ENCODE results near the gene RASGRF1. TPM values are rescaled to one million over a fixed set of nuclear protein-coding genes. Genes with fewer than 3 reads are reported as not detected.

Gene RASGRF1
- total RNA-seq, 2 experiments from 2014 or later = not detected

DNA sequence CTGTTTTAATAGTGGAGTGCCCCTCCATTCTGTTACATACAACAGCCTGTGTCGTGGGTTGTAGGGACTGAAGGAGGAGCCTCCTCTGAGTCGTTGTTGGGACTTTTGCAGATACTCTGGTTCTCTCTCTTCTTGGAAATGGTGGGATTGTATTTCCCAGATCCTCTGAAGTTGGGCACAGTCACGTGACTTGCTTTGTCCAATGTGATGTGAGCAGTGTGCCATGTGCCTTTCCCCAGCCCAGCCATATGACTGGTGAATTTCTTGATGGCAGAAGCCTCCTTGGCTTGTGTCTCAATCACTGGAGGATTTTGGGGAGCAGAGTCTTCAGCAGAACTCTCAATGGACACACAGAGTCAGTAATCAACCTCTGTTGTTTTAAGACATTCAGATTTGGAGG lies 36.2 kb downstream of the RASGRF1 start:
- no peaks in the 10 kb centered on the region for H3K4me1 Mint-ChIP-seq
- peaks cover 4% of the 10 kb centered on the region for H3K27me3 Mint-ChIP-seq
- no peaks in the 10 kb centered on the region for H3K36me3 Mint-ChIP-seq (ENCODE audit: low read depth)
- no peaks in the 10 kb centered on the region for H3K9me3 Mint-ChIP-seq
- H3K27ac Mint-ChIP-seq = no peak overlapping the region
- ChIA-PET CTCF (no interaction called here), POLR2A (no interaction called here)
- H3K4me3 Mint-ChIP-seq = no peak overlapping the region
- no peak for DNase-seq

DNA sequence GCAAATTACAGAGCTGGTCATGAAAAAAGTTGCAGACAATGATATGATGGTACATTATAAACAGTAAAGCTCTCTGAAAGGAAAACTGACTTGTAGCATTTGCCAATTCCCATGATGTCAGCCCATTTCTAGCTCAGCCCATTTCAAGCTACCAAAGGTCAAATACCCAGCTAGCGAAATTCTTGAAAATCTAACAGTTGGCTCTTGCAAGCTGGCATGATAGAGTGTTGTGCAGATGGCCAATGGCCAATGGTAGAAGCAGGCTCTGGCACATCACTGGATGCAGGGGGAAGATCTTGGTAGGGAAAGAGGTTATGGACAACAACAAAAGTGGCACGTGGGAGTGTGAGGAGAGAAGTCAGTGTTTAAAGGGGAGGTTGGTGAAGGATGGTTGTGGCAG lies 36.7 kb downstream of the RASGRF1 start:
- Mint-ChIP-seq H3K4me3 (no peak overlapping the region), H3K36me3 (ENCODE audit: low read depth) (no peaks in the 10 kb centered on the region), H3K27ac (no peak overlapping the region), H3K27me3 (peaks cover 4% of the 10 kb centered on the region), H3K4me1 (no peaks in the 10 kb centered on the region), H3K9me3 (no peaks in the 10 kb centered on the region)
- ChIA-PET POLR2A (no interaction called here), CTCF (no interaction called here)
- DNase-seq = no peak

DNA sequence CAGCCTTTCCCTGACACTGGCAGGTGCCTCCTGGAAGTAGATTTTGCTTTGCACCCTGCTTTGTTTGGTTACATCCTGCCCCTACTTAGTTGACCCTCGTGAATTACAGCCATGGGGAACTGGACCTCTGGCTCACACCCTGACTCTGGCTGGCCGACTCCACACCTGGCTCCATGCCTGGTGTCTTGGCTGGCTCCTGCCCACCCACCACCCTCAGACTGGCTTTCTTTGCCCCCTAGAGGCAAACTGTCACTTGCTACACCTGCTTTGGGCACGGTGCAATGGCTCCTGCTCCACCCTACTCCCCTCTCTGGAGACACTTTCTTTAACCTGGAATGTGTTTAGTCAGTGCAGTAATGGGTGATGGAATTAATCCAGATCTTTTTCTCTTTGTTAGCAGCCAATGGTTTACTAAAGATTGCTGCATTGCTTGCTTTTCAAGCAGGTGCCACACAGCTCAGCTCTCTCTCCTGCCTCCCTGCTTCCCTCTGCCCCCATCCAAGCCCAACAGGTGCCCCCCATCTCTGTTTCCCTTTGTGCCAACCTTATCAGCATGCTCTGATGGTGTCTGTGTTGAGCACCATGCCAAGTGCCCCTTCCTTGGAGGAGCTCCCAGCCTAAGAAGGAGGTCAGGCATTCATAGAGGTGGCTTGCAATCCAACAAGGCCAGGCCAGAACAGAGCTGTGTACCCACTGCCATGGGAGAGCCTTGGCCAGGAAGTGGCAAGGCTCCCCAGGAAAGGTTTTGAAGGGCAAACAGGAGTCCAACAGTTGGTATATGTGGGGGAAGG lies 38.4 kb downstream of the RASGRF1 start:
- ChIA-PET POLR2A (no interaction called here), CTCF (no interaction called here)
- DNase-seq = no peak
- no peaks in the 10 kb centered on the region for H3K4me1 Mint-ChIP-seq
- H3K36me3 Mint-ChIP-seq (ENCODE audit: low read depth) = no peaks in the 10 kb centered on the region
- no peak overlapping the region for H3K4me3 Mint-ChIP-seq
- no peak overlapping the region for H3K27ac Mint-ChIP-seq
- H3K9me3 Mint-ChIP-seq = no peaks in the 10 kb centered on the region
- H3K27me3 Mint-ChIP-seq = peaks cover 4% of the 10 kb centered on the region

DNA sequence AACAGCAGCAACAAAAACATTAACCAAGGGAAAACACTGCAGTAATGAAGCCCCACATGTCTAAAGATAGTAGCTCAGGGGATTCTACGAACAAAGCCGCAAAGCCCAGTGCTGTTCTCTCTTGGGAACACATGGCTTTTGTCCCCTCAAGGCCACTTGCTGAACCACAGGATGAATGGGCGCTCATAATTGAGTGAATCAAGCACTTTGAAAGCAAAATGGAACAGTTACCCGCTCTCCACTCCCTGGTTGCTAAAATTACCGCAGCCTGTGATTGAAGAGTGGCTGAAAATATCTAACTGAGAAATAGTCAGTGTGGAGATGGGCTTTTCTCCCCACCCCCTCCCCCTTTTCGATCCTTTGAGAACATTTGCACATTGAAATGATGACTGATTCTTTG lies 39.6 kb downstream of the RASGRF1 start:
- POLR2A ChIA-PET = no interaction called here
- Mint-ChIP-seq H3K4me3 (no peak overlapping the region), H3K9me3 (no peaks in the 10 kb centered on the region)

DNA sequence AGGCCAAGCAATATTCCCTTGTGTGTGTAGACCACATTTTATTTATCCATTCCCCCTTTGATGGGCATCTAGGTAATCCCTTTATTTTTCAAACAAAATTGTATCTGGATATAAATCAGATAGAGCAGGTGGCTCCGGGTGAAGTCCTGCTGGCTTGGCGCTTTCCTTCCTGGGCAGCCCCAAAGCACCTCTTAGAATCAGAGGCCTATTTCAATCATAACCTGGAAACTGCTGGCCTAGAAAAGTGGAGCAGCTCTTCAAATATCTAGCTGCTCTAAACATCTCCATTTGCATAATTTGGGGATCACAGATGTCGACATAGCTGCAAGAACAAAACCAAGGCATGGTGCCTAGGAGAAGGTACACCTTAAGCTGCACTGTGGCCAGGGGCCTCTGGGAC lies 40.2 kb downstream of the RASGRF1 start:
- Mint-ChIP-seq H3K9me3 (no peaks in the 10 kb centered on the region), H3K4me3 (no peak overlapping the region), H3K36me3 (ENCODE audit: low read depth) (no peaks in the 10 kb centered on the region), H3K4me1 (no peaks in the 10 kb centered on the region), H3K27me3 (peaks cover 6% of the 10 kb centered on the region), H3K27ac (no peak overlapping the region)
- POLR2A ChIA-PET = no interaction called here
- DNase-seq = no peak
- CTCF ChIA-PET = no interaction called here

More for the DNA sequence above, 39.6 kb downstream of the RASGRF1 start:
- Mint-ChIP-seq H3K27me3 (peaks cover 4% of the 10 kb centered on the region), H3K4me1 (no peaks in the 10 kb centered on the region), H3K36me3 (ENCODE audit: low read depth) (no peaks in the 10 kb centered on the region), H3K27ac (no peak overlapping the region)
- CTCF ChIA-PET = no interaction called here
- no peak for DNase-seq

DNA sequence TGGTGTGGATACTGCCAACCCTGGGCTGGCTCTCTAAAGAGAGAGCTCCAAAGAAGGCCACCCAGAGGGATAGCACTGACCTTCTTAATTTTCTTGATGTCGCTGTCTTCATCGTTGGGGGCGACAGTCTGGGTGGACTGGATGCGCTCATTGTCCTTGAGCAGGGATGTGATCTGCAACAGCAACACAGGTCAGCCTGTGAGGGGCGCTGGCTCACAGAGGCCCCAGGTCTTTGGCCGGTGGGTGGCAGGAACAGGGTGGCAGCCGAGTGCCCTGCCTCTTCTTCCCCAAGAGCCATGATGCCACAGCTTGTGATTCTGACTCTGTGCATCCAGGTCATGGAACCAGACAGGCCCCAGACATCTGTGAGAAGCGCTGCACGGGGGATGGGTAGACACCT lies 41.2 kb downstream of the RASGRF1 start:
- CTCF ChIA-PET = interaction anchor here (1.7 kb wide), 1 partner anchor 24 kb away, joined by 3 read pairs; no protein-coding TSS in a partner anchor
- Mint-ChIP-seq H3K9me3 (no peaks in the 10 kb centered on the region), H3K27ac (no peak overlapping the region)

DNA sequence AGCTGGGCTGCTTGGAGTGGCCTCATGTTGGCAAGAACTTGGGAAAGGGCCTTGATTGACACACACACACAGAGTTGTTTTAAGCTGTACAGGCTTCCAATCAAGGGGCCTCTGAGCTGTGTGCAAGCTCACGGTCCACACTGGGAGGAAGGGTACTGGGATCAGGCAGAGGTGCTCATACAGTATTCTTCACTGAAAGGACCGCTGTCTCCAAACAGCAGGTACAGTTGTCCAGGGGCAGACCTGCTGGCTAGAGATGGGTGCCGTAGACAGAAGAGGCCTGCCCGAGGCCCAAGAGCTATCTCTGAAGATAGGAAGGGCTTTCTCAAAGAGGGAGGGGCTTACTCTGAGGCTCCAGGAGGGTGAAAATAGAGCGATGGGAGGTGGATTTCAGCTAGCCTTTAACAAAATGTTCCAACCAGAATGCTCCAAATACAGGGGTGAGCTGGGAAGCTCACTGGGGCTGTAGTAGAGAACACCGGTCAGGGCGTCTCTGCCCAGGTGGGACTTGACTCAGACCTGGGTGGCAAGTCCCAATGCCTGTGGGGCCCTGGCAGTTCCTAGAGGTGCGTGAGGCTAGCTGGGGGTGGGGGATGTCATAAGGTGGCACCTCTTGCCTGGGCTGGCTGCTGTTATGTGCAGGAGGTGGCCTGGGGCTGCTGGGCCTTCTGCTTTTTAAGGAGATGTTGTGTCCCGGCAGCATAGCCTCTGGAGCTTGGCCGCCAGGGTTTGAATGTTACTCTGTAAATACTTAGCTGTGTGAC lies 42.7 kb downstream of the RASGRF1 start:
- DNase-seq = no peak
- ChIA-PET POLR2A (no interaction called here), CTCF (interaction anchor here (0.7 to 1.7 kb wide), 3 partner anchors 26 to 137 kb away, joined by 3 read pairs; no protein-coding TSS in a partner anchor)
- Mint-ChIP-seq H3K27ac (no peak overlapping the region), H3K27me3 (peaks cover 8% of the 10 kb centered on the region), H3K36me3 (ENCODE audit: low read depth) (no peaks in the 10 kb centered on the region), H3K4me1 (no peaks in the 10 kb centered on the region), H3K9me3 (no peaks in the 10 kb centered on the region), H3K4me3 (no peak overlapping the region)

More for the DNA sequence above, 41.2 kb downstream of the RASGRF1 start:
- POLR2A ChIA-PET = no interaction called here
- Mint-ChIP-seq H3K4me3 (no peak overlapping the region), H3K27me3 (peaks cover 7% of the 10 kb centered on the region), H3K36me3 (ENCODE audit: low read depth) (no peaks in the 10 kb centered on the region), H3K4me1 (no peaks in the 10 kb centered on the region)
- no peak for DNase-seq

DNA sequence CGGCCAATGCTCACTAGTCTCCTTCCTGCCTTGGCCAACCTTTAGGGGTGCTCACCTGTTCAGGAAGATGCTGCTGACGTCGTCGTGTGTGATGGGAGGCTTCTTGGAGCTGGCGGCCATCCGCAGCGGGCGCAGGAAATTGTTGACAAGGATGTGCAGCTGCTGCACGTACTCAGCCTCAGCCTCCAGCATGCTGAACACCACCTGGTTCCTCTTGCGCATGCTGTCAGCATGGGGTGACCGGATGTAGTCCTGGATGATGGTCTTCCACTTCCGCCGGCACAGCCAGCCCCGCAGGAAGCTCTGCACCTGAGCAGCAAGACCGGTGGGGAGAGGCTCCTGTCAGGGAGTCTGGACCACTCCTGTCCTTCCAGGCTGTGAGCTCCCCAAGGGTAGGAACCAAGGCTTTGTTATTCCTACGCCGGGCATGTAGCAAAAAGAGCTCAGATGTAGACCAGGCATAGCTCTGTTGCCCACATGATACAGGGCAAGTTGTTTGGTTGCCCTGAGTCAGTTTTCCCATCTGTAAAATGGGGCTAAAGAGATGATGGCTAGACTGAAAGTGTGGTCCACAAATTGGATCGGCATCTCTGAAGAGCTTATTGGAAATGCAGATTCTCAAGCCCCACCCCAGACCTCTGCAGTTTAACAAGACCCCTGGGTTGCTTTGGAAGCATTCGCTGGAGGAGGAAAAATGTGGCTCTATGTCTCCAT lies 43.7 kb downstream of the RASGRF1 start:
- Mint-ChIP-seq H3K27me3 (peaks cover 8% of the 10 kb centered on the region), H3K4me1 (no peaks in the 10 kb centered on the region), H3K36me3 (ENCODE audit: low read depth) (no peaks in the 10 kb centered on the region), H3K27ac (no peak overlapping the region), H3K4me3 (no peak overlapping the region), H3K9me3 (no peaks in the 10 kb centered on the region)
- ChIA-PET CTCF (interaction anchor here (1.2 kb wide), 1 partner anchor 10 kb away, joined by 5 read pairs; no protein-coding TSS in a partner anchor), POLR2A (no interaction called here)
- DNase-seq = no peak

DNA sequence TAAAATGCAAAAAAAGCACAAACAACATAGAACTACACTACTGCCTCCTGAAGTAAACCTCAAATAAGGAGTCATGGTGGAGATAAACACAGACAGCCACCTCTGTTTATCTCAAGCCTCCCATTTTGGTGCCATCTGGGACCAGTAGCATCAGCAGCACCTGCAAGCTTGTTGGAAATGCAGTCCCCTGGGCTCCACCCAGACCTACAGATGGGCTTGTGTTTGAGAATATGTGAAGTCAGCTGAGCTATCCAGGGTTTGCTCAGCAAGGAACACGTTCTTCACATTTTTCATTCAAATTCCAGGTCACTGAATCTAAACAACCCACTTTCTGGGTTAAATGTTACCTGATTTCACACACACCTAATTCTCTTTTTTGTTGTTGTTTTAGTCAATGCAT lies 45.5 kb downstream of the RASGRF1 start:
- Mint-ChIP-seq H3K27me3 (peaks cover 12% of the 10 kb centered on the region), H3K4me1 (no peaks in the 10 kb centered on the region), H3K27ac (no peak overlapping the region), H3K9me3 (no peaks in the 10 kb centered on the region), H3K4me3 (no peak overlapping the region), H3K36me3 (ENCODE audit: low read depth) (no peaks in the 10 kb centered on the region)
- ChIA-PET POLR2A (no interaction called here), CTCF (no interaction called here)
- DNase-seq = no peak

DNA sequence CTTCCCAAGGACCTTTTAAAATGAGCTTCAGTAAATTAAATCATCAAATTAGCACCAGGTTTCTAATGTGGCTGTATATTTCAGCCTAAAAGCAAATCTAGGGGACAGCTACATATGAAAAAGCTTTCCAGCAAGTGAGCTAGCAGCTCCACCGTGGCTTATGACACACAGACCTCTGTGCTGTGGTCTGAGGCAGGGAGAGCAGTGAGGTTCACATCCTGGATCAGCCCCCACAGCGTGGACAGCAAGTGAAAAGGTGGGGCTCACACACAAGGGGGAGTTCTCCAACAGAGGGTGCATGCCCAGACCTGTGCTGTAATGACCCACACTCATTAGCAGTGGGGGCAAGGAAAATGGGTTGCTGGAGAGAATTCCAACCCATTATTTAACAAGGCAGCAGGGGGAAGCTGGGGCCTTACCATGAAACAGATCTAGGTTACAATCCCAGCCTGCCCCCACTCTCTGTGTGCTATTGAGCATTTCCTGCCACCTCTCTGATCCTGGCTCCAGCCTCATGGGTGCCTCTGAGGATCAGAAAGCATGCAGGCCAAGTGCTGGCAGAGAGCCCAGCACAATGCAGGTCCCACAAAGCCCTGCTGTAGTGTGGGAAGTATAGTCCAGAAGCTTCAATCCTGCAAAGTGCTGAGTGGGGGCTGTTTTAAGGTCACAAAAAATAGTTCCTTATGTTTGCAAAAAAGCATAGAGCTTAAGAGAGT lies 48.2 kb downstream of the RASGRF1 start:
- ChIA-PET CTCF (no interaction called here), POLR2A (no interaction called here)
- no peak overlapping the region for H3K4me3 Mint-ChIP-seq
- H3K27me3 Mint-ChIP-seq = peaks cover 12% of the 10 kb centered on the region
- no peak overlapping the region for H3K27ac Mint-ChIP-seq
- H3K36me3 Mint-ChIP-seq (ENCODE audit: low read depth) = no peaks in the 10 kb centered on the region
- no peak for DNase-seq
- no peaks in the 10 kb centered on the region for H3K4me1 Mint-ChIP-seq
- H3K9me3 Mint-ChIP-seq = no peaks in the 10 kb centered on the region

DNA sequence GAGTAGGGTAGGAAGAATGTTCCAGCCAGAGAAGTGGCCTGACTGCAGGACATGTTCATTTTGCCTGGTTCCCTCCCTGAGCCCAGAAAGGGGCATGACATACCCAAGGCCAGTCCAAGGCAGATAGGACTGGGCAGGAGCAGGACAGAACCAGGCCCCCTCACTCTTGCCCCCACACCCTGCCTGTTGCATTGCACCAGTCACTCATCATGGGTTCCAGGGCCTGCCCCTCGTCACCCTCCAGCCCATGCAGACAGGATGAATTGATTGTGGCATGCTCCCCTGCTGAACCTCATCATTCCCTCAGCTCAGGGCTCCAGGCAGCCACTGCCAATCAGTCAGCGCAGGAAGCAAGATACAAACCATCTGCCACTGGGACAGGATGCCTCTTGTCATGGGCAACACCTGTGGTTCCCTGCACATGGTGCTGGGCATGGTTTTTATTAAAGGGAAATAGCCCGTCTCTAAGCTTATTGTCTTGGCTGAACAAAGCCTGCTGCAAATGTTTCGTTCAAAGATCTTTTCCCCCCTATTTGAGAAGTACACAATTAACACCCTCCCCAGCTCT lies 48.9 kb downstream of the RASGRF1 start:
- H3K4me1 Mint-ChIP-seq = no peaks in the 10 kb centered on the region
- ChIA-PET CTCF (no interaction called here), POLR2A (no interaction called here)
- H3K27ac Mint-ChIP-seq = no peak overlapping the region
- peaks cover 16% of the 10 kb centered on the region for H3K27me3 Mint-ChIP-seq
- H3K9me3 Mint-ChIP-seq = no peaks in the 10 kb centered on the region
- no peaks in the 10 kb centered on the region for H3K36me3 Mint-ChIP-seq (ENCODE audit: low read depth)
- H3K4me3 Mint-ChIP-seq = no peak overlapping the region
- no peak for DNase-seq

DNA sequence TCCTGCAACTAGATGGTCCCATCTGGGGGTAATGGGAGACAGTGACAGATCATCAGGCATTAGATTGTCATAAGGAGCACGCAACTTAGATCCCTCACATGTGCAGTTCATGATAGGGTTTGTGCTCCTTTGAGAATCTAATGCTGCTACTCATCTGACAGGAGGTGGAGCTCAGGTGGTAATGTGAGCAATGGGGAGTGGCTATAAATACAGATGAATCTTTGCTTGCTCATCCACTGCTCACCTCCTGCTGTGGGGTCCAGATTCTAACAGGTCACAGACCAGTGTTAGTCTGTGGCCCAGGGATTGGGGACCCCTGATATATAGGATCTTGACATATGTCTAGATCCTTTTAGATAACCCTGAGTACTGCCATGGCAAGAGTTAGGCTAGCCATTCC lies 52.7 kb downstream of the RASGRF1 start:
- ChIA-PET CTCF (no interaction called here), POLR2A (no interaction called here)
- Mint-ChIP-seq H3K36me3 (ENCODE audit: low read depth) (no peaks in the 10 kb centered on the region), H3K27me3 (peaks cover 24% of the 10 kb centered on the region), H3K27ac (no peak overlapping the region), H3K4me3 (no peak overlapping the region), H3K9me3 (no peaks in the 10 kb centered on the region), H3K4me1 (no peaks in the 10 kb centered on the region)
- DNase-seq = no peak

Measured in activated CD4-positive, alpha-beta T cell treated with anti-CD3 and anti-CD28 coated beads, Interleukin-2, amount 10 ng/mL, durations not matched to agents 7 days and 5 days (primary cell).